ENCODE results near the gene ABI2. TPM values are rescaled to one million over a fixed set of nuclear protein-coding genes. Genes with fewer than 3 reads are reported as not detected.
A peak's percentile ranks its signal among the peaks of the same experiment; 100 is the strongest.

ABI2 gene
- total RNA-seq, 1 experiment from 2014 or later = 141 TPM

DNA sequence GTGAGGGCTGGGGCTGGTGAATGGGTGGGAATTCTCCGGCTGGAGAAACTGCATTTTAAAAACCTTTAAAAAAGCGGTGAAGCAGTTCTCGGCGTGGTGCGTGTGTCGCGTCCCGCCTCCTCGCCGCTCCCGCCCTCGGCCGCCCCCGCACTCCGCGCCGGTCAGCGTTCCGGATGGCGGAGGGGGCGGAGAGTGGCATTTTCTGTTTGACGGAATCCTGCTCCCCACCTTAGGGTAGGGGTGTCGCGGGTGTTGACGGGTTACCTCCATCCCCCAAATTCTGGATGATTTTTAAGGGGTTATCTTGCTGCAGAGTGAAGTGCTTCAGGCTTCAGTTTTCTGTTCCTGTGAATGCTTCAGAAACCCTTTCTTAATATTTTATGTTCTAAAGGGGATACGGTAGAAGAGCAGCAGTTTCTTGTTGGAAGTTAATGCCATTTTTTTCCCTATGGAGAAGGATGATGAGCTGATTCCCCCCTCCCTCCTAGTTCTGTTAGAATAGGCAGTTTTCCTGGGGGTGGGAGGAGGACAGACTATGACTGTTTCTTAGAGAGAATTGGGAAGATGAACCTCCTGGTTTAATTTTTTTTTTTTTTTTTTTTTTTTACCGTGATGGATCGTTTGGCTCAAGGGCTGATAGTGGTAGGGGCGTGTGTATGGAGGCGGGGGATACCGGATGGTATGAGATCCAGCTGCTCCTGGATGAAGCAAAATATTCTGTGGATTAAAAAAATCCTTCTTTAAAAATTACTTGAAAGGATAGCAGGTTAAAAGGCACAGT, 756 bp downstream of the ABI2 start:
- H3T11ph ChIP-seq (ENCODE audit: low read length) = no peak overlapping the region
- no peak overlapping the region for H2BK5ac ChIP-seq (ENCODE audit: insufficient read length, low read length)

More for the DNA sequence above, 756 bp downstream of the ABI2 start:
- TF ChIP-seq, protein P1, sequence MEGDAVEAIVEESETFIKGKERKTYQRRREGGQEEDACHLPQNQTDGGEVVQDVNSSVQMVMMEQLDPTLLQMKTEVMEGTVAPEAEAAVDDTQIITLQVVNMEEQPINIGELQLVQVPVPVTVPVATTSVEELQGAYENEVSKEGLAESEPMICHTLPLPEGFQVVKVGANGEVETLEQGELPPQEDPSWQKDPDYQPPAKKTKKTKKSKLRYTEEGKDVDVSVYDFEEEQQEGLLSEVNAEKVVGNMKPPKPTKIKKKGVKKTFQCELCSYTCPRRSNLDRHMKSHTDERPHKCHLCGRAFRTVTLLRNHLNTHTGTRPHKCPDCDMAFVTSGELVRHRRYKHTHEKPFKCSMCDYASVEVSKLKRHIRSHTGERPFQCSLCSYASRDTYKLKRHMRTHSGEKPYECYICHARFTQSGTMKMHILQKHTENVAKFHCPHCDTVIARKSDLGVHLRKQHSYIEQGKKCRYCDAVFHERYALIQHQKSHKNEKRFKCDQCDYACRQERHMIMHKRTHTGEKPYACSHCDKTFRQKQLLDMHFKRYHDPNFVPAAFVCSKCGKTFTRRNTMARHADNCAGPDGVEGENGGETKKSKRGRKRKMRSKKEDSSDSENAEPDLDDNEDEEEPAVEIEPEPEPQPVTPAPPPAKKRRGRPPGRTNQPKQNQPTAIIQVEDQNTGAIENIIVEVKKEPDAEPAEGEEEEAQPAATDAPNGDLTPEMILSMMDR (conservative IDR thresholded peaks at IDR 0.05) = no peak
- peaks cover 0 to 6% (median 0%) of the 10 kb centered on the region in 3 experiments; a peak in 3 of 7 replicates for H3K36me3 Mint-ChIP-seq (ENCODE audit: insufficient read depth in 1 of 3, low read depth in 3 of 3)
- H2BK20ac ChIP-seq (ENCODE audit: low read depth, low read length, poor library complexity, severe bottlenecking) = no peak overlapping the region
- H3K4me2 ChIP-seq (ENCODE audit: insufficient read depth, insufficient read length, low read length) = peak overlapping the region; percentile 62
- no peaks in the 10 kb centered on the region for H3K9me3 ChIP-seq (ENCODE audit: control insufficient read depth, low read depth, low read length)
- peak overlapping the region; percentile 82 for H3K9ac ChIP-seq (ENCODE audit: extremely low read depth, insufficient read length, low read length)
- H3K79me2 ChIP-seq (ENCODE audit: insufficient read depth, low read length) = peaks cover 27% of the 10 kb centered on the region; the same call in 1 of the 2 replicates
- no peaks in the 10 kb centered on the region for H3K79me1 ChIP-seq (ENCODE audit: insufficient read depth, low read depth, low read length, poor library complexity, severe bottlenecking)
- no peak overlapping the region for H3K27ac ChIP-seq (ENCODE audit: insufficient read length, low read depth, low read length)
- no peaks in the 10 kb centered on the region for H4K20me1 ChIP-seq (ENCODE audit: control insufficient read depth, insufficient read depth, insufficient read length)
- peaks cover 22 to 28% of the 10 kb centered on the region in 2 experiments for H3K4me1 Mint-ChIP-seq
- no peak overlapping the region for H2BK12ac ChIP-seq (ENCODE audit: insufficient read length, low read depth, low read length)
- no CpG with 5 or more reads among the region's 31 CpGs for WGBS (ENCODE audit: extremely low coverage, insufficient read length, low lambda C conversion rate)
- H3K4me1 ChIP-seq (ENCODE audit: insufficient read depth, low read length) = no peaks in the 10 kb centered on the region; the same call in 1 of the 2 replicates
- H3K4me3 Mint-ChIP-seq = peak overlapping the region; percentile 86 to 93
- H3K4ac ChIP-seq (ENCODE audit: low read depth, low read length) = no peak overlapping the region
- H3K27me3 ChIP-seq (ENCODE audit: insufficient read depth, low read length) = no peaks in the 10 kb centered on the region
- H4K91ac ChIP-seq (ENCODE audit: insufficient read length, low read depth, low read length) = no peak overlapping the region
- no peak overlapping the region for H3K56ac ChIP-seq (ENCODE audit: insufficient read length, low read depth, low read length)
- no peak overlapping the region for H2AFZ ChIP-seq (ENCODE audit: low read length)
- peak; percentile 41 for DNase-seq
- H3K27ac Mint-ChIP-seq = peak overlapping the region; percentile 48 to 94 (median 91); a peak in 5 of 7 replicates
- H2BK15ac ChIP-seq (ENCODE audit: low read depth, low read length) = no peak overlapping the region
- no peak overlapping the region for H4K5ac ChIP-seq (ENCODE audit: insufficient read length, low read depth, low read length)
- H2BK120ac ChIP-seq (ENCODE audit: low read depth, low read length, poor library complexity, severe bottlenecking) = peak overlapping the region; percentile 70
- no peaks in the 10 kb centered on the region for H3K27me3 Mint-ChIP-seq (ENCODE audit: low read depth)
- no peak overlapping the region for H4K8ac ChIP-seq (replicated peaks; ENCODE audit: insufficient read length, low read depth, low read length)
- H3K14ac ChIP-seq (ENCODE audit: insufficient read depth, low read length) = peak overlapping the region; percentile 11; the same call in 1 of the 2 replicates
- H3K23me2 ChIP-seq (ENCODE audit: insufficient read length, low read depth, low read length, poor library complexity, severe bottlenecking) = peaks cover 7% of the 10 kb centered on the region
- H3K18ac ChIP-seq (ENCODE audit: insufficient read length, low read depth, low read length) = peak overlapping the region; percentile 67
- peaks cover 0 to 2% of the 10 kb centered on the region in 2 experiments; a peak in 1 of 5 replicates for H3K9me3 Mint-ChIP-seq
- no peak overlapping the region for H2AK5ac ChIP-seq (ENCODE audit: insufficient read length, low read length)
- no peak overlapping the region for H3K23ac ChIP-seq (ENCODE audit: insufficient read length, low read depth, low read length)
